ENCODE measurements around the gene SPAG6.
"Not testable (repeated sequence)": the region's sequence is repeated elsewhere in the genome, so short reads cannot be mapped to it uniquely, and the experiment has no call there.

Gene SPAG6

DNA sequence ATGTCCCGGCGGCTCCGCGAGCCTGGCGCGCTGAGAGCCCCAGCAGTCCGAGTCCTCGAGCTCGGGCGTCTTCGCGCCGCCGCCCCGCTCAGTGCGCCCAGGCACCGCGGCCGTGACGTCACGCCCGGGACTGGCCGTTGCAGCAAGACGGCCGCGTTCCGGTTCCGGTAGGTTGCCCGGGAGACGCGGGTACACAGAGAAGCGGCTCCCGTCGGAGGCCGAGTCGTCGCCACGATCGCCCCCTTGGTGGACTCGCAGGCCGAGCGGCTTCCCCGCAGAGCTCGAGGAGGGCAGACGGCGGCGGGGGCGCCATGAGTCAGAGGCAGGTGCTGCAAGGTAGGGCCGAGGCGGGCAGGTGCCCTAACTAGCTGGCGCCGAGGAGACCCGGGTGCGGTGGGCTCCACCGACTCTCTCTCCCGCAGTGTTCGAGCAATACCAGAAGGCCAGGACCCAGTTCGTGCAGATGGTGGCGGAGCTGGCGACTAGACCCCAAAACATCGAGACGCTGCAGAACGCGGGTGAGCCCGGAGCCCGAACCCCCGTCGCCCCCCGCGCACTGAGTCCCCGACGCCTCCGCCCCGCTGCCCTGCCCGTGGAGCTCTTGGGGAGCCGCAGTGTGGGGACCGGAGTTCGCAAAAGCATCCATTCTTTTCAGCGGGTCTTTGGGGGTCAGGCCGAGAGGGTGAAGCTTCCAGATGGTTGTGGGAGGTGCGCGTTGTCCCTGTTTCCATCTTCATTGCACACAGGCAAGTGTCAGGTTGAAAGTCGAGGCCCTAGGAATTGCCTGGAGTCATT, at the start of gene SPAG6:
Gene SPAG6, plus strand, starts transcription at position 196 of the 795 bp plus-strand sequence. Its CDS starts 116 bp downstream, at position 312.
- DNase-seq (ENCODE audit: low read depth in 2 of 2): no peak

DNA sequence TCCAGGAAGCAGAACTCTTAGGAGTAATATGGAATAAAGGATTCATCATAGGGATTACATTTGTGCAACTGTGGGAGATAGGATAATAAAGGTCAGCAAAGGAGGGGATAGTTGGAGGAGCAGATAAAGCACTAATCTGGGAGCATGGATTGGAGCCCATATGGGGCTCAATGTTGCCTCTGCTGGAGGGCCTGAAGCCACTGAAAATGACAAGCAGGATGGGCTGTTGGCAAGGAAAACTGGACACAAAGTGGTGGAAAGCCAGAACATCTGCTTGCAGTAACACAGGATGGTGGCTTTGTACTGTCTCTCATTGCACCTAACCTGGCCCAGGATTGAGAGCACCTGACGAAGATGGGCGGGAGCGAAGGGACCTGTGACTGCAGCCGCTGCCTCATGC, 44.1 kb upstream of the SPAG6 start:
- no peak for DNase-seq (ENCODE audit: low read depth in 2 of 2)

DNA sequence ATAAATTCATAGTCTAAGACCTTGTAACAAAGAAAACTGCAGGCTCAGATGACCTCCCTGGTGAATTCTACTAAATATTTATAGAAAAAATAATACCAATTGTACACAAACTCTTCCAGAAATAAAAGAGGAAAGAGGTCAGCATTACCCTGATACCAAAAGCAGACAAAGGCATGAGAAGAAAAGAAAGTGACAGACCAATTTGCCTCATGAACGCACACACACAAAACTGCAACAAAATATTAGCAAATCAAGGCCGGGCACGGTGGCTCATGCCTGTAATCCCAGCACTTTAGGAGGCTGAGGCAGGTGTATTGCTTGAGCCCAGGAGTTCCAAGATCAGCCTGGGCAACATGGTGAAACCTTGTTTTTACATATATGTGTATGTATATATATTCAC, 41.8 kb upstream of the SPAG6 start:
- DNase-seq (ENCODE audit: low read depth in 2 of 2): no peak

DNA sequence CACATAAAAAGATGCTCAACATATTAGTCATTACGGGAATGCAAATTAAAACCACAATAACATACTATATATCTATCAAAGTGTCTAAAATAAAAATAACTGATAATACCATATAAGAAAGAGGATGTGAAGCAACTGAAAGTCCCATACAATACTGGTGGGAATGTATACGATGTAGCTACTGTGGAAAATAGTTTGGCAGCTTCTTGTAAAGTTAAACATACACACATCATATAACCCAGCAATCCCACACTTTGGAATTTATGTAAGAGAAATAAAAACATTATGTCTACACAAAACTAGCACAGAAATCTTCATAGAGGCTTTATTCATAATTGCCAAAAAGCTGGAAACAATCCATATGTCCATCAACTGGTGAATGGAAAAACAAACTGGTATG, 39.6 kb upstream of the SPAG6 start:
- DNase-seq (ENCODE audit: low read depth in 2 of 2): no peak

DNA sequence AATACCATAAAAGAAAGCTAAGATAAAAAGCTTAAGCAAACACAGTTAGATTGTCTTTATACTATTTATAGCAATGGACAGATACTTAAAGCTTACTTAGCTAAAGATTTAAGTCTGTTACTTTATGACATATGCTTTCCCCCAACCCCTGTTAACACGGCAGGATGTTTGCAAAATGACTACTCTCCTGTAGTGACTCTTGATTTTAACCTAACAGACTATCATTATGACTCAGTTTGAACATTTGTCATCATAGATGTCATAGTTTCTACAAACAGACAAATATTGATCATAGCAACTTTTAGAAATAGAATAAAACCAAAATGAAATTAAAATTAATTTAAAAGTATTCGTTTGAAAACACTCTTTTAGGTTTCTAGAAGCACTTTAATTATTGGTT, 36.9 kb upstream of the SPAG6 start:
- no peak for DNase-seq (ENCODE audit: low read depth in 2 of 2)

DNA sequence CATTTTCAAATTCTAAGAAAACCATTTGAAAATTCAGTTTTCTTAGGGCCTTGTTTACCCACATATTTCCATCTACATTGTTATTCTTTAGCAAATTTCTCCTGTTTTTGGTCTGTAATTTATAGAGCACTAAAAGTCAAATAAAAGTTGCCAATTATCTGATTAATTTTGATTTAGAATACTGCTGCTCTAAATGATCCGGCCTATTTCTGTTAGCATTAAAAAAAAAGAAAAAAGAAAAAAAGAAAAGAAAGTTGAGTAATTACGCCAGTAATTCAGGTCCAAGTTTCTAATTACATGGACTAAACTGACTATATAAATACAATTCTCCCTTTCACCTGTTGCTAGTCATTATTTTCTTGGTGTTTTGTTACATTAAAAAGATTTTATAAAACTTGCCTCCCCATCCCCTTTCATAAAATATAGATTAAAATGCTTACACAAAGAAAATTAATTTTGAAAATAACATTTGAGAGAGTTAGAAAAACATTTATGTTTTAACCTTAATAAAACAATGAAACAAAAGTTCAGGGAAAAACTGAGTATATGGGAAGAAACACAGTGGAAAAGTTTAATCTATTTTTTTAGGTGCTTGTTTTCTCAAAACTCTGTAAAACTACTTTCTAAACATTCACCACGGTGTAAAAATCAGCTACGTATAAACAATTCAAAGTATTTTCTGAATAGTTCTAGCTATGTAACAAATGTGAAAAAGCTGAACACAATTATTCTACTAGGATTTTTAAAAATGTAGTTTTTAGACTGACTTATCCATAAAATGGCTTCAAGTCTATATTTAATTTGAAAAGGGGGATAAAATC, 35.9 kb upstream of the SPAG6 start:
- DNase-seq (ENCODE audit: low read depth in 2 of 2): no peak

DNA sequence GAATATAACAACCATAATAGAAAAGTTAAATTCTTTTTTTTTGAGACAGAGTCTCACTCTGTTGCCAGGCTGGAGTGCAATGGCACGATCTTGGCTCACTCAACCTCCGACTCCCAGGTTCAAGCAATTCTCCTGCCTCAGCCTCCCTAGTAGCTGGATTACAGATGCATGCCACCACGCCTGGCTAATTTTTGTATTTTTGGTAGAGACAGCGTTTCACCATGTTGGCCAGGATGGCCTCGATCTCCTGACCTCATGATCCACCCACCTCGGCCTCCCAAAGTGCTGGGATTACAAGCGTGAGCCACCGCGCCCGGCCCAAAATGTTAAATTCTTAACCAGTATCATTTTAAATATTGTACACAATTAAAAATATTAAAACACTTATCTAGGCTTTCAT, 35.3 kb upstream of the SPAG6 start:
- not testable (repeated sequence) for DNase-seq (ENCODE audit: low read depth in 2 of 2)

DNA sequence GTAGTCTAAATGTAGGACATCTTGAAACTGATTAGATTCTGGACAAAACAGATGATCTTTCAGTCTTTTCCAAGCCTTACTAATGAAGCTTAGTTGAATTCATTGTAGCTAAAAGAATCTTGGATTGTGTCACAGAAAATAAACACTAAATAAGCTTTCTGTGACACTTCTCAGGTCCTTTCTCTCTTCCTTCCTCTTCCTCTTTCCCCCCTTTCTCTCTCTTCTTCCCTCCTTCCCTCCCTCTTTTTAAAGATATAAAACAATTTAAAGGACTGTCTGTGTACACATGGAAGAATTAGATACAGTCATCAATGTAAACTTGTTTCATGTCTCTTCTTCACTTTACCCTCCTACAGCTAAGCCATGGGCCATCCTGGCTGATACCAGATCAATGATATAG, 34.4 kb upstream of the SPAG6 start:
- DNase-seq (ENCODE audit: low read depth in 2 of 2): no peak

DNA sequence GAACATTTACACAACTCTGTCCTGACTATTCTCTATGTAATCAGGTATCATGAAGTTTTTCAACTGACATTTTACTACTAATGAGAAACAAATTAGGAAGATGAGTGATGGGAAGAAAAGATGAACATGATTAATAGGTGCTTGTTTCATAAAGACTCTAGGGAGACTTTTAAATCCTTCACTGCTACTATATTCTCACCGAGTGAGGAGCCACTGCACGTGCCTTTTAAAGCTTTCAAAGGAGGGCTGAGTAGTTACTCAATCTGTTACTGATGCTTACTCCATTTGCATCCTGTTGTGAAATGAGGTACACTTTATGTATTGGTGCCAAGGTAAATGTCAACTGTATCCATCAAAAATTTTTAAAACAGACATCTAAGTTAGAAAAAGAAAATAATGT, 30.4 kb upstream of the SPAG6 start:
- no peak for DNase-seq (ENCODE audit: low read depth in 2 of 2)

DNA sequence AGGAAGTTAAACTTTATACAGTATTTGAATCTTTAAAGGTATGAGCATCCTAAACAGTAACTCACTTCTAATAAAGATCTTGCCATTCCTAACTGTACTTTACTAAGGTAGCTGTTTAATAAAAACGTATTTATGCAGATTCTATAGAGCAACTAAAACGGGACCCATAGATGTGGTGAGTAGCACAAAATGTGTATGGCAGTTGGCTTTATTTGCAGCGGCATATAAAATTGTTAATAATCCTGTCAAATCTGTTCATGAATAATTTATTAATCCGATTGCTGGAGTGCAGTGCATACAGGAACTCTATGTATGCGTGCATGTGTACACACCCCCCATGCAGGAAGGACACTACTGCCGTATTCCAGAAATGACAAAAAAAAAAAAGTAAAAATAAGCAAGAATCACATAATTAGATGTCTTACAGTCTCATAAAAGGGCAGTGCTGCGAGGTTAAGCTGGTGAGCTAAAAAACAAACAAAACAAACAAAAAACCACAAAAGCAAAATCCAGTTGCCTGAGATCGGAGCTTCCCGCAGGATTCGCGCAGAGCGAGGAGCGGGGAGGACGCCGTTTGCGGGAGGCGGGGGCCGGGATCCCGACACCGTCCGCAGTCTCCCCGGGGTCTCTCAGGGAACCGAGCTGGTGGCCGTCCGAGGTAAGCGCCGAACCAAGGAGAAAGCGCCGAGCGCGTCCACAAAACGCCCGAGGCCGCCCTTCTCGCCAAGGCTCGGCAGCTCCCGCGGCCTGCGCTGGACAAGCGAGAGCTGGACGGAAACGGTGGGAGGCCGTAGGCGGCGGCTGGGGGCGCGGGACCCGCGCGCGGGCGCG, 29.6 kb upstream of the SPAG6 start:
- no peak for DNase-seq (ENCODE audit: low read depth in 2 of 2)

DNA sequence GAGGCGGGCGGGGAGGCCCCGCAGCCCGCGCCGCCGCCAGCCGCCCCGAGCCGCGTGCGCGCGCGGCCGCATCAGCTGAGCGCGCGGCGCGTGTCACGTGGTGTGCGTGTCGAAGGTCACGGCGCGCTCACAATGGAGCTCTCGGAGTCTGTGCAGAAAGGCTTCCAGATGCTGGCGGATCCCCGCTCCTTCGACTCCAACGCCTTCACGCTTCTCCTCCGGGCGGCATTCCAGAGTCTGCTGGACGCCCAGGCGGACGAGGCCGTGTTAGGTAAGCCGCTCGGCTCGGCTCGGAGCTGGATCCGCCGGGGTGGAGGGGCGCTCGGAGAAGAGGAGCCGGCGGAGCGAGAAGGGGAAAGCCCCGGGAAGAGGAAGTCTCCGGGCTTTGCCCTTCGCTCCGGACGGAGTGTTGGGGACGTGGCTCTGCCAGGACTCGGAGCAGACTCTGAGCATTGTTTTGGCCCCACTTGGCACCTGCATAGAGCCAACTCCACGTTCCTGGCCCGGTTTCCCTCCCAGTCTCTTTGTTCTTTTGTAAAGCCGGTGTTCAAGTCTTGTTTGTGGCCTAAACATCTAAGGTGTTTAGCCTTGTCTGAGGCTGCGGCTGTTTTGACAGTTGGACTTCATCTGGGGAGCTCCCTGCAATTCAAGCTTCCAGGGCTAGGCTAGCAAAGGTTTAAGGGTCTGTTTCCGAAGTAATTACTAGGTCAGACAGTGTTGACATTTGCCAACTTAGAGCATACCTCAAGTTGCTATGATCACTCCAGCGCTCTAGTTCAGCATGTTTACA, 28.8 kb upstream of the SPAG6 start, which contains the start of gene COMMD3:
Gene COMMD3, plus strand, starts transcription at position 103 of the 790 bp plus-strand sequence. Its CDS starts 30 bp downstream, at position 133.
- DNase-seq (ENCODE audit: low read depth in 2 of 2): peak in 1 of 2 experiments; percentile 65

DNA sequence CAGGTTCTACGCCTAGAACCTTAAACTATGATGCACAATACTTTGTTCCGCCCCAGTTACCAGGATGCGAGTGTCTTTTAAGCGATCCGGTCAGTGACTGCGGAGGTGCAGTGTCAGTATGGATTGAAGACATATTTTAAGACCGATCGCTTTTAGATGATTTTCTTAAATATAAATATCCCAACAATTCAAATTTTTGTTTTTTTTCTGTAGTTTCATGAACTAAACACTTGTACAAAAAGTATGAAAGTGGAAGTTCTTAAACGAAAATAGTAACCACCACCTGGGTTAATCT, 28.3 kb upstream of the SPAG6 start:
- no peak for DNase-seq (ENCODE audit: low read depth in 2 of 2)

DNA sequence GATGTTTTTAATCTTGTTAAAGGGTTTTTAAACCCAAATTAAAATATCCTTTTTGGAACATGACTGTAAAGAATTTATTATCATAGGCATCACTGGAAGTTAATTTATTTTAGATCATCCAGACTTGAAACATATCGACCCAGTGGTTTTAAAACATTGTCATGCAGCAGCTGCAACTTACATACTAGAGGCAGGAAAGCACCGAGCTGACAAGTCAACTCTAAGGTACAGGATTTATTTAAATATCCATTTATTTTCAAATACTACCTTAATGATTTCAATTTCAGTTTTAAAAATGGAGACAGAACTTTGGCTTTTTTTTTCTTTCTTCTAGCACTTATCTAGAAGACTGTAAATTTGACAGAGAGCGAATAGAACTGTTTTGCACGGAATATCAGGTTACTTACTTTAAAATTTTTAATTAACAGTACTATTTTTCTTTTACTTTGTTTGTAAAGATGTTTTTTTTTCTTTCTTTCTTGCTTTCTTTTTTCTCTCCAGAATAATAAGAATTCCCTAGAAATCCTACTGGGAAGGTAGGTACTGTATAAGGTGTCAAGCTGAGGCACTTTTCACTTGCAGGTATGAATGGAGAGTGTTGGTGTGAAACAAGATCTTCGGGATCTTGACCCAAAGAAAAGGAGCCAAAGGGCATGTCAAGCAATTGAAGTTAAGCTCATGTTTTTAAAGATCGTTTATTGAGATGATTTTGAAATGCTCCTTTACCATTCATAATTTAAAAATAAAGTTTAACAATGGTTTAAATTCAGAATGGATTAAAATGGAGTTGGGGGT, 27.3 kb upstream of the SPAG6 start:
- DNase-seq (ENCODE audit: low read depth in 2 of 2): no peak

DNA sequence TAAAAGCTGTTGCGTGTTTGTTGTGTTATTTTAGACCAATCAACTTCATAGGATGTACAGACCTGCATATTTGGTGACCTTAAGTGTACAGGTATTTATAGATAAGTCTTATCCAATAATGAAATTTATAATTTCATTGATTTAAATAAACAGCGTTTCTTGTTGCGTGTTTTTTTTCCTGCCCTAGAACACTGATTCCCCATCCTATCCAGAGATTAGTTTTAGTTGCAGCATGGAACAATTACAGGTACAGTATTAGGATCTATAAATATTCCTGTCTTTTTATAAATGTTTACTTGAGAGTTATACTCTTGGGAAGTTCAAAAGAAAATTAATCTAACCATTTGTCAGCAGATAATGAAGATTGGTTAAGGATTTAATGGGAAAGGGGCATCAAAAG, 26.5 kb upstream of the SPAG6 start:
- no peak for DNase-seq (ENCODE audit: low read depth in 2 of 2)

DNA sequence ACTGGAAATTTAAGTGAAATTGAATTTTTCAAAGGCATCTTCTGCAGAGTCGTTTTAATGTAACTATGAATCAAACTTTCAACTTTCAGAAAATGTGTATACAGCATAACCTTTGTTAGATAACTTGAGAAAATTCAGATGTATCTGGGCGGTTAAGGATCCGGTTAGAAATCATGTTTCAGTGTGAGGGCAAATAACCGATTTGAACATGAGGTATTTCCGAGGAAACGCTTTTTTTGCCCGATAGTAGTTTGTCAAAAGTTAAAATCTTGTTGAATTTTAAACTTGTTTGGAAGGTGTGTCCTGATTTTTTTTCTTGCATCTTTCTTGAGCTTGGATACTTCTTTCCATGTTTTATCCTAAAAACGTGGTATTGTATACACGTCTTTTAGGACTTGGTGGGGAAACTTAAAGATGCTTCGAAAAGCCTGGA, 25.7 kb upstream of the SPAG6 start:
- DNase-seq (ENCODE audit: low read depth in 2 of 2): no peak

DNA sequence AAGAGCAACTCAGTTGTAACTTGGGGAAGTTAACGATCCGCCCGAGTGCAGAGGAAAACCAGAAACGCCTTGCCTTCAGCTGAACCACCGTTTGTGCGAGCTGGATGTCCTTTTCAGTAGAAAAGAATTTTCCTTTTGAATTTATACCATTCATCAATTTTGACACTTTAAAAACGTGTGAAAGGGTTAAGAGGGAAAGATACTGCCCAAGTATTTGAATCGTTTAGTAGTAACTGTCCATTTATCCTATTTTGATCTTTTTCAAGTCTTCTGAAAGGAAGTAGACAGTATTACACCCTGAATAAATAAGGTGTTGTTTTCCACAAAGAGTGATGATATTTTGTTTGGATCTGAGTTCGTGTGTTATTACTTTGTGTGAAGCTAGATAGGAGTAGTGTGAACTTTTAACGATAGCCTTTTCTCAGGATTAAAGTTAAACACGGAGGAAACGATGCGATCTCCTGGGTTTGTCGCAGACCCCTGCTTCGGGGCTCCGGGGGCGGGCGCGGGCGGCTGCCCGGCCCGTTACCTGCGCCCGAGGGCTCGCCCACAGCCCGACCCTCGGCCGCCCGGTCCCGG, 25.2 kb upstream of the SPAG6 start:
- no peak for DNase-seq (ENCODE audit: low read depth in 2 of 2)

DNA sequence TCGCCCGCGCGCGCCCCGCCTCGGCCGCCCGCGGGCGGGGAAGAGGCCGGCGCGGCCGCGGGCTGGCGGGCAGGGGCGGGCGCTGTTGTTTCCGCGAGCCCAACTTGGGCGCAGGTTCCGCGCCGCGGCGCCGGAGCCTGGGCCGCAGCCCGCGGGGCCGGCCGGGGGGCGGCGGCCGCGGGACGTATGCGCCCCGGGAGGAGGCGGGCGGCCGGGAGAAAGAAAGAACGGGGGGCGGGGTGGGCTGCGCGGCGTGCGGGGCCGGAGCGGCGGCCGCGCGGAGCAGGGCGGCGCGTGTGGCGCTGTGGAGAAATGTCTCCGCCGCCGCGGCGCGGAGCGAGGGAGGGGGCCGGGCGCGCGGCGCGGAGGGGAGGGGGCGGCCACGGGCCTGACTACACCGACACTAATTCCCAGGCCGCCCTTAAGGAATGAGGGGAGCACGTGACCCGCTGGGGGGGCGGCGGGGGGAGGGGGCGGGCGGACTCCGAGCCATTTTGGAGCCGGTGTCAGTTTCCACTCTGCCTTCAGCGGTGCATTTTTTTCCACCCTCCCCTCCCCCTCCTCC, 24.6 kb upstream of the SPAG6 start, which contains the start of gene BMI1:
Gene BMI1, plus strand, starts transcription at position 509 of the 565 bp plus-strand sequence. CDS start 5,351 bp downstream, outside the sequence.
- DNase-seq (ENCODE audit: low read depth in 2 of 2): peak in 1 of 2 experiments; percentile 54

DNA sequence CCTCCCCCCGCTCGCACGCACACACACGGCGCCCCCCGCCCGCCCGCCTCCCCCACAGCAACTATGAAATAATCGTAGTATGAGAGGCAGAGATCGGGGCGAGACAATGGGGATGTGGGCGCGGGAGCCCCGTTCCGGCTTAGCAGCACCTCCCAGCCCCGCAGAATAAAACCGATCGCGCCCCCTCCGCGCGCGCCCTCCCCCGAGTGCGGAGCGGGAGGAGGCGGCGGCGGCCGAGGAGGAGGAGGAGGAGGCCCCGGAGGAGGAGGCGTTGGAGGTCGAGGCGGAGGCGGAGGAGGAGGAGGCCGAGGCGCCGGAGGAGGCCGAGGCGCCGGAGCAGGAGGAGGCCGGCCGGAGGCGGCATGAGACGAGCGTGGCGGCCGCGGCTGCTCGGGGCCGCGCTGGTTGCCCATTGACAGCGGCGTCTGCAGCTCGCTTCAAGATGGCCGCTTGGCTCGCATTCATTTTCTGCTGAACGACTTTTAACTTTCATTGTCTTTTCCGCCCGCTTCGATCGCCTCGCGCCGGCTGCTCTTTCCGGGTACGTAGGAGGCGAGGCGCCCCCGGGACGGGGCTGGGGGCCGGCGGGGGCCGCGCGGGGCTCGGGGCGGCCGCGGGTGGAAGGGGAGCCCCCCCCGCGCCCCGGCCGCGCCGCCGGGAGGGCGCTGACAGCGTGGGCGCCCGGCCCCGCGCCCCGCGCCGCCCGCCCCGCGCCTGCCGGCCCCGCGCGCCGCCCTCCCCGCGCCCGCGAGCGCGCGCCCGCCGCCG, 24.0 kb upstream of the SPAG6 start:
- peak in 1 of 2 experiments; percentile 39 for DNase-seq (ENCODE audit: low read depth in 2 of 2)

Data from stimulated activated CD4-positive, alpha-beta T cell treated with anti-CD3 and anti-CD28 coated beads, Interleukin-12 subunit alpha, Interleukin-12 subunit beta, amount 100 ng/mL, for 24 hours (primary cell).